ENCODE results near the gene NRG3.

NRG3 gene

GRCh38 chr10:82572744-82573143 is 697.8 kb downstream of the NRG3 start:
- Mint-ChIP-seq H3K27me3 (no peaks in the 10 kb centered on the region), H3K27ac (no peak overlapping the region), H3K4me1 (ENCODE audit: low read depth in 2 of 2) (no peaks in the 10 kb centered on the region), H3K36me3 (ENCODE audit: insufficient read depth) (no peaks in the 10 kb centered on the region), H3K4me3 (no peak overlapping the region), H3K9me3 (peaks cover 5 to 38% of the 10 kb centered on the region in 2 donors)
- DNase-seq (no peak), ATAC-seq (replicated peaks) (no peak)

GRCh38 chr10:82574081-82574480 is 699.1 kb downstream of the NRG3 start:
- no peak overlapping the region for H3K4me3 Mint-ChIP-seq

GRCh38 chr10:82575318-82575717 is 700.3 kb downstream of the NRG3 start:
- DNase-seq (no peak), ATAC-seq (replicated peaks) (no peak)
- H3K4me1 Mint-ChIP-seq (ENCODE audit: low read depth in 2 of 2): no peaks in the 10 kb centered on the region
- H3K27ac Mint-ChIP-seq: no peak overlapping the region
- no peak overlapping the region for H3K4me3 Mint-ChIP-seq
- no peaks in the 10 kb centered on the region for H3K27me3 Mint-ChIP-seq
- no peaks in the 10 kb centered on the region for H3K36me3 Mint-ChIP-seq (ENCODE audit: insufficient read depth)
- peaks cover 5 to 21% of the 10 kb centered on the region in 2 donors for H3K9me3 Mint-ChIP-seq

More at GRCh38 chr10:82574081-82574480, 699.1 kb downstream of the NRG3 start:
- ATAC-seq (replicated peaks): no peak
- Mint-ChIP-seq H3K27me3 (no peaks in the 10 kb centered on the region), H3K27ac (no peak overlapping the region), H3K4me1 (ENCODE audit: low read depth in 2 of 2) (no peaks in the 10 kb centered on the region), H3K9me3 (peaks cover 5 to 25% of the 10 kb centered on the region in 2 donors), H3K36me3 (ENCODE audit: insufficient read depth) (no peaks in the 10 kb centered on the region)
- no peak for DNase-seq

- Mint-ChIP-seq H3K27me3 (no peaks in the 10 kb centered on the region), H3K36me3 (ENCODE audit: insufficient read depth) (no peaks in the 10 kb centered on the region), H3K4me1 (ENCODE audit: low read depth in 2 of 2) (no peaks in the 10 kb centered on the region), H3K9me3 (peaks cover 5 to 25% of the 10 kb centered on the region in 2 donors), H3K27ac (no peak overlapping the region), H3K4me3 (no peak overlapping the region)
- DNase-seq (no peak), ATAC-seq (replicated peaks) (no peak)
These were observed 701.1 kb downstream of the NRG3 start for GRCh38 chr10:82576093-82576492.

GRCh38 chr10:82581940-82582339 is 706.9 kb downstream of the NRG3 start:
- no peak for ATAC-seq (replicated peaks)
- Mint-ChIP-seq H3K9me3 (peaks cover 2 to 13% of the 10 kb centered on the region in 2 donors), H3K4me3 (no peak overlapping the region), H3K27me3 (no peaks in the 10 kb centered on the region), H3K27ac (no peak overlapping the region), H3K36me3 (ENCODE audit: insufficient read depth) (no peaks in the 10 kb centered on the region), H3K4me1 (ENCODE audit: low read depth in 2 of 2) (no peaks in the 10 kb centered on the region)
- no peak for DNase-seq

- ATAC-seq (replicated peaks) (no peak), DNase-seq (no peak)
- Mint-ChIP-seq H3K4me3 (no peak overlapping the region), H3K9me3 (peaks cover 6 to 7% of the 10 kb centered on the region in 2 donors), H3K27me3 (no peaks in the 10 kb centered on the region), H3K27ac (no peak overlapping the region), H3K36me3 (ENCODE audit: insufficient read depth) (no peaks in the 10 kb centered on the region), H3K4me1 (ENCODE audit: low read depth in 2 of 2) (no peaks in the 10 kb centered on the region)
These were observed 716.4 kb downstream of the NRG3 start for GRCh38 chr10:82591421-82591820.

- peaks cover 9 to 26% of the 10 kb centered on the region in 2 donors for H3K9me3 Mint-ChIP-seq
- no peaks in the 10 kb centered on the region for H3K4me1 Mint-ChIP-seq (ENCODE audit: low read depth in 2 of 2)
- H3K36me3 Mint-ChIP-seq (ENCODE audit: insufficient read depth): no peaks in the 10 kb centered on the region
- DNase-seq (no peak), ATAC-seq (replicated peaks) (no peak)
- no peaks in the 10 kb centered on the region for H3K27me3 Mint-ChIP-seq
- no peak overlapping the region for H3K4me3 Mint-ChIP-seq
- no peak overlapping the region for H3K27ac Mint-ChIP-seq
These were observed 722.8 kb downstream of the NRG3 start for GRCh38 chr10:82597840-82598239.

GRCh38 chr10:82609845-82610244 is 734.9 kb downstream of the NRG3 start:
- H3K4me3 Mint-ChIP-seq: no peak overlapping the region
- no peaks in the 10 kb centered on the region for H3K27me3 Mint-ChIP-seq
- no peak overlapping the region for H3K27ac Mint-ChIP-seq
- DNase-seq (no peak), ATAC-seq (replicated peaks) (no peak)
- H3K36me3 Mint-ChIP-seq (ENCODE audit: insufficient read depth): no peaks in the 10 kb centered on the region
- H3K4me1 Mint-ChIP-seq (ENCODE audit: low read depth in 2 of 2): no peaks in the 10 kb centered on the region
- peaks cover 4 to 17% of the 10 kb centered on the region in 2 donors for H3K9me3 Mint-ChIP-seq

GRCh38 chr10:82618007-82618406 is 743.0 kb downstream of the NRG3 start:
- H3K27me3 Mint-ChIP-seq: no peaks in the 10 kb centered on the region
- peaks cover 0 to 3% of the 10 kb centered on the region in 2 donors for H3K9me3 Mint-ChIP-seq
- DNase-seq (no peak), ATAC-seq (replicated peaks) (no peak)
- H3K27ac Mint-ChIP-seq: no peak overlapping the region
- H3K4me1 Mint-ChIP-seq (ENCODE audit: low read depth in 2 of 2): no peaks in the 10 kb centered on the region
- no peaks in the 10 kb centered on the region for H3K36me3 Mint-ChIP-seq (ENCODE audit: insufficient read depth)
- no peak overlapping the region for H3K4me3 Mint-ChIP-seq

- DNase-seq (no peak), ATAC-seq (replicated peaks) (no peak)
- Mint-ChIP-seq H3K27ac (no peak overlapping the region), H3K27me3 (no peaks in the 10 kb centered on the region), H3K4me3 (no peak overlapping the region), H3K4me1 (ENCODE audit: low read depth in 2 of 2) (no peaks in the 10 kb centered on the region), H3K9me3 (peaks cover 6 to 22% of the 10 kb centered on the region in 2 donors), H3K36me3 (ENCODE audit: insufficient read depth) (no peaks in the 10 kb centered on the region)
These were observed 746.7 kb downstream of the NRG3 start for GRCh38 chr10:82621680-82622079.

GRCh38 chr10:82622479-82622878 is 747.5 kb downstream of the NRG3 start:
- Mint-ChIP-seq H3K4me1 (ENCODE audit: low read depth in 2 of 2) (no peaks in the 10 kb centered on the region), H3K27me3 (no peaks in the 10 kb centered on the region)

GRCh38 chr10:82625512-82626189 is 750.7 kb downstream of the NRG3 start:
- no peak for DNase-seq
- H3K27me3 Mint-ChIP-seq: no peaks in the 10 kb centered on the region
- H3K4me1 Mint-ChIP-seq (ENCODE audit: low read depth in 2 of 2): no peaks in the 10 kb centered on the region
- H3K4me3 Mint-ChIP-seq: no peak overlapping the region
- peaks cover 7 to 29% of the 10 kb centered on the region in 2 donors for H3K9me3 Mint-ChIP-seq
- no peaks in the 10 kb centered on the region for H3K36me3 Mint-ChIP-seq (ENCODE audit: insufficient read depth)
- no peak overlapping the region for H3K27ac Mint-ChIP-seq
- no peak for ATAC-seq (replicated peaks)

More at GRCh38 chr10:82622479-82622878, 747.5 kb downstream of the NRG3 start:
- H3K36me3 Mint-ChIP-seq (ENCODE audit: insufficient read depth): no peaks in the 10 kb centered on the region
- peaks cover 3 to 22% of the 10 kb centered on the region in 2 donors for H3K9me3 Mint-ChIP-seq
- no peak overlapping the region for H3K27ac Mint-ChIP-seq
- no peak overlapping the region for H3K4me3 Mint-ChIP-seq
- ATAC-seq (replicated peaks) (no peak), DNase-seq (no peak)

GRCh38 chr10:82628373-82628772 is 753.4 kb downstream of the NRG3 start:
- ATAC-seq (replicated peaks) (no peak), DNase-seq (no peak)
- Mint-ChIP-seq H3K36me3 (ENCODE audit: insufficient read depth) (no peaks in the 10 kb centered on the region), H3K27ac (no peak overlapping the region), H3K27me3 (no peaks in the 10 kb centered on the region), H3K9me3 (peaks cover 10 to 34% of the 10 kb centered on the region in 2 donors), H3K4me1 (ENCODE audit: low read depth in 2 of 2) (no peaks in the 10 kb centered on the region), H3K4me3 (no peak overlapping the region)

- H3K4me1 Mint-ChIP-seq (ENCODE audit: low read depth in 2 of 2): no peaks in the 10 kb centered on the region
- H3K36me3 Mint-ChIP-seq (ENCODE audit: insufficient read depth): no peaks in the 10 kb centered on the region
- no peak overlapping the region for H3K4me3 Mint-ChIP-seq
- no peak overlapping the region for H3K27ac Mint-ChIP-seq
- H3K9me3 Mint-ChIP-seq: peaks cover 8 to 9% of the 10 kb centered on the region in 2 donors
- H3K27me3 Mint-ChIP-seq: no peaks in the 10 kb centered on the region
- no peak for ATAC-seq (replicated peaks)
- DNase-seq: no peak
These were observed 768.1 kb downstream of the NRG3 start for GRCh38 chr10:82643076-82643475.
